Stomach (tissue), 9 donors: ENCODE measurements around the gene BCL2L15. TPM values are rescaled to one million over a fixed set of nuclear protein-coding genes. Genes with fewer than 3 reads are reported as not detected.

ENCODE experiments used
- DNase-seq, 2 donors: peaks; one replicate each; pipeline versions ENCODE4 v3.0.0 to v3.0.0-alpha.2; 2013 to 2019
- H3K27ac ChIP-seq, 5 donors: fragments of 200-600 bp in 4 of 5; sonication (generic) in 4 of 5; one replicate each; pipeline ENCODE4 v1.5.1; 2013 to 2019; ENCODE audit warnings: mild to moderate bottlenecking in 1 of 5, moderate library complexity in 1 of 5
- H3K27me3 ChIP-seq, 3 donors: fragments of 200-600 bp; sonication (generic); one replicate each; pipeline ENCODE4 v1.5.1; 2017 to 2019; ENCODE audit warnings: mixed run types in 1 of 3
- H3K36me3 ChIP-seq, 4 donors: fragments of 200-600 bp; sonication (generic); 1 replicate in 3 of 4; 2 replicates in 1 of 4; pipeline ENCODE4 v1.5.1; 2016 to 2019
- H3K4me1 ChIP-seq, 4 donors: fragments of 200-600 bp; sonication (generic); one replicate each; pipeline ENCODE4 v1.5.1; 2016 to 2019
- H3K4me3 ChIP-seq, 4 donors: fragments of 200-600 bp; sonication (generic) in 3 of 4; one replicate each; pipeline ENCODE4 v1.5.1; 2016 to 2019; ENCODE audit warnings: mild to moderate bottlenecking in 1 of 4
- H3K9me3 ChIP-seq, 4 donors: fragments of 200-600 bp; sonication (generic); one replicate each; pipeline ENCODE4 v1.5.1; 2016 to 2019
- EP300 ChIP-seq: sonication (generic); formaldehyde crosslinking; IDR thresholded peaks from one replicate; pipeline ENCODE4 v1.6.1; 2017; ENCODE audit warnings: antibody characterized with exemption
- POLR2A ChIP-seq, 4 donors: fragments of 450-650 bp; IDR thresholded peaks; one replicate each; pipeline ENCODE4 v1.6.1; 2016; ENCODE audit warnings: antibody characterized with exemption in 4 of 4, control low read depth in 2 of 4, mild to moderate bottlenecking in 1 of 4, moderate library complexity in 1 of 4
- POLR2AphosphoS5 ChIP-seq, 3 donors: sonication (generic); formaldehyde crosslinking; IDR thresholded peaks; one replicate each; pipeline ENCODE4 v1.6.1; 2016; ENCODE audit warnings: antibody characterized with exemption in 3 of 3
- WGBS, 5 donors: extraction: QIAGEN DNeasy Blood & Tissue Kit in 3 of 5; methylation state at CpG; one replicate each; pipeline versions ENCODE4 v1.1.5 to v1.1.7; 2013 to 2018; 5-methylcytosine and 5-hydroxymethylcytosine counted together
- intact Hi-C: fragments of 100-400 bp; cut with DNase I; formaldehyde crosslinking; loops from one replicate; pipeline ENCODE4 v1.15.1; 2023; ENCODE audit warnings: low total_unique reads
- polyA plus RNA-seq, 3 donors: library from polyadenylated mRNA; stranded (reverse); fragments of 200-250 nt; gene quantifications; one replicate each; pipeline ENCODE4 v1.2.3, GENCODE V29; 2013
- total RNA-seq, 5 donors: library from RNA; depleted of rRNA; stranded (reverse); fragments of >200 nt; gene quantifications; one replicate each; pipeline versions ENCODE4 v1.1.0 to v1.2.3, GENCODE V29; 2014 to 2016
- TF ChIP-seq, protein P1 (sequence below), 7 experiments: fragments of 450-650 bp in 4 of 7; fragments of 200-600 bp in 3 of 7; sonication (generic) in 3 of 7; IDR thresholded peaks; one replicate each; pipeline ENCODE4 v1.5.1; 2016 to 2019; ENCODE audit warnings: antibody characterized with exemption in 7 of 7, control low read depth in 2 of 7, mild to moderate bottlenecking in 1 of 7
- donor health status: healthy with polysubstance abuse.
- donor health status: Bipolar disorder and iron deficiency.
- donor health status: healthy.

Gene BCL2L15
- total and polyA plus RNA-seq, 8 donors = 11.3 to 425 (median 35.6) TPM

DNA sequence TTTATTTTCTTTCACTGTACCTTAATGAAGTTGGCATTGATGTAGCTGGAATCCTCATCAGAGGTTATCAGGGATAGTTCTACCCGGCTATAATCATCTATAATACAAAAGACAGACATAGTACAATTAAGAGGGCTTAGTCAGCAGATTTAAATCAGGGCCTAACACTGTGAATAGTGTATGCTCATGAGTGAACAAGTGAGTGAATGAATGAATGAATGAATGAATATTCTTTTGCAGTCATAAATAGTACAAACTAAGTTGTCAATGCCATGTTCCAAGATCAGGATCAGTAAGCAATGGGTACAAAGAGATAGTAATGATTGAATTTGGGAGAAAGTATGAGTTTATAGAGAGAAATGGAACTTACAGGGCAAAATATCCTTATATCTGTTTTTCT, 28.4 kb downstream of the BCL2L15 start:
- no peak for DNase-seq
- Histone ChIP-seq H3K27me3 (no peaks in the 10 kb centered on the region), H3K27ac (no peak overlapping the region), H3K4me1 (peaks cover 0 to 28% (median 0%) of the 10 kb centered on the region in 4 donors), H3K9me3 (no peaks in the 10 kb centered on the region), H3K36me3 (peaks cover 0 to 4% (median 0%) of the 10 kb centered on the region in 4 donors), H3K4me3 (no peak overlapping the region)
- no peak for TF ChIP-seq POLR2A (IDR thresholded peaks at IDR 0.05)
- 67 to 84% (median 78%) methylated on average over 1 of the region's 1 CpG for WGBS, 5 donors
- intact Hi-C loops = no loop called here

DNA sequence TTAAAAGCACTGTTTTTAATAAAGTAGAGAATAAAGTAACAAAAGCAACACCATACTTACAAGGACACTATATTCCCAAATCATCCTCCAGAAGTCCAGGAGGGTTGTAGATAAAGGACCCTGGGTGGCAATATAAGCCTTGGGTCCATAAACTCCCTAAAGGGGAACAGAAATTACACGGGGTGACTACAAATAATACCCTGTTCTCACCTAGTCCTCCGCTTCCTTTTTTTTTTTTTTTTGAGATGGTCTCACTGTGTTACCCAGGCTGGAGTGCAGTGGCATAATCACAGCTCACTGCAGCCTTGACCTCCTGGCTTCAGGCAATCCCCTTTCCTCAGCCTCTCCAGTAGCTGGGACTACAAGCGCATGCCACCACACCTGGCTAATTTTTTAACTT, 29.0 kb downstream of the BCL2L15 start:
- TF ChIP-seq POLR2AphosphoS5 (IDR thresholded peaks at IDR 0.05) = no peak
- TF ChIP-seq EP300 = no peak
- TF ChIP-seq, protein P1, sequence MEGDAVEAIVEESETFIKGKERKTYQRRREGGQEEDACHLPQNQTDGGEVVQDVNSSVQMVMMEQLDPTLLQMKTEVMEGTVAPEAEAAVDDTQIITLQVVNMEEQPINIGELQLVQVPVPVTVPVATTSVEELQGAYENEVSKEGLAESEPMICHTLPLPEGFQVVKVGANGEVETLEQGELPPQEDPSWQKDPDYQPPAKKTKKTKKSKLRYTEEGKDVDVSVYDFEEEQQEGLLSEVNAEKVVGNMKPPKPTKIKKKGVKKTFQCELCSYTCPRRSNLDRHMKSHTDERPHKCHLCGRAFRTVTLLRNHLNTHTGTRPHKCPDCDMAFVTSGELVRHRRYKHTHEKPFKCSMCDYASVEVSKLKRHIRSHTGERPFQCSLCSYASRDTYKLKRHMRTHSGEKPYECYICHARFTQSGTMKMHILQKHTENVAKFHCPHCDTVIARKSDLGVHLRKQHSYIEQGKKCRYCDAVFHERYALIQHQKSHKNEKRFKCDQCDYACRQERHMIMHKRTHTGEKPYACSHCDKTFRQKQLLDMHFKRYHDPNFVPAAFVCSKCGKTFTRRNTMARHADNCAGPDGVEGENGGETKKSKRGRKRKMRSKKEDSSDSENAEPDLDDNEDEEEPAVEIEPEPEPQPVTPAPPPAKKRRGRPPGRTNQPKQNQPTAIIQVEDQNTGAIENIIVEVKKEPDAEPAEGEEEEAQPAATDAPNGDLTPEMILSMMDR (IDR thresholded peaks at IDR 0.05) = no peak
- no peak for TF ChIP-seq POLR2A (IDR thresholded peaks at IDR 0.05)
- H3K27ac ChIP-seq = no peak overlapping the region
- H3K9me3 ChIP-seq = no peaks in the 10 kb centered on the region
- no peak for DNase-seq
- intact Hi-C loops = no loop called here
- H3K4me1 ChIP-seq = peaks cover 0 to 28% (median 0%) of the 10 kb centered on the region in 4 donors
- no peaks in the 10 kb centered on the region for H3K27me3 ChIP-seq
- H3K4me3 ChIP-seq = no peak overlapping the region
- H3K36me3 ChIP-seq = peaks cover 0 to 5% (median 0%) of the 10 kb centered on the region in 4 donors
- 82 to 93% (median 85%) methylated on average over 3 of the region's 3 CpGs for WGBS, 5 donors

DNA sequence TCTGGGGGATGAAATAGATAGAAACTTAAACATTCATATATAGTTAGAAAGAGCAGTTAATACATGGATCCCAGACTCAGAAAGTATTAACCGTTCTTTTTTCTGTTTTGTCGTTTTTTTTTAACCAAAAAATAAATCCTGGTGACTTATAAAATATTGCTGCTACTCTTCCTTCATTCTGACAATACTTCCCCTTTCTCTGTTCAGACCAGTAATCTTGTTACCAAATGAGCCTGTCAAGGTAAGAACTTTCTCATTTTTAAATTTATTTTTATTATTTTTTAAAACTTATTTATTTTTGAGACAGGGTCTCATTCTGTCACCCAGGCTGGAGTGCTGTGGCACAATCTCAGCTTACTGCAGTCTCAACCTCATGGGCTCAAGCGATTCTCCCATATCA, 29.6 kb downstream of the BCL2L15 start:
- no peak overlapping the region for H3K27ac ChIP-seq
- no peaks in the 10 kb centered on the region for H3K27me3 ChIP-seq
- DNase-seq = no peak
- no peaks in the 10 kb centered on the region for H3K9me3 ChIP-seq
- peaks cover 0 to 5% (median 0%) of the 10 kb centered on the region in 4 donors for H3K36me3 ChIP-seq
- WGBS, 5 donors = 75 to 87% (median 81%) methylated on average over 3 of the region's 3 CpGs
- H3K4me1 ChIP-seq = peaks cover 0 to 28% (median 0%) of the 10 kb centered on the region in 4 donors
- intact Hi-C loops = no loop called here
- H3K4me3 ChIP-seq = no peak overlapping the region
- TF ChIP-seq, protein P1 (IDR thresholded peaks at IDR 0.05) = no peak
- TF ChIP-seq EP300 = no peak
- no peak for TF ChIP-seq POLR2AphosphoS5 (IDR thresholded peaks at IDR 0.05)
- TF ChIP-seq POLR2A (IDR thresholded peaks at IDR 0.05) = no peak

DNA sequence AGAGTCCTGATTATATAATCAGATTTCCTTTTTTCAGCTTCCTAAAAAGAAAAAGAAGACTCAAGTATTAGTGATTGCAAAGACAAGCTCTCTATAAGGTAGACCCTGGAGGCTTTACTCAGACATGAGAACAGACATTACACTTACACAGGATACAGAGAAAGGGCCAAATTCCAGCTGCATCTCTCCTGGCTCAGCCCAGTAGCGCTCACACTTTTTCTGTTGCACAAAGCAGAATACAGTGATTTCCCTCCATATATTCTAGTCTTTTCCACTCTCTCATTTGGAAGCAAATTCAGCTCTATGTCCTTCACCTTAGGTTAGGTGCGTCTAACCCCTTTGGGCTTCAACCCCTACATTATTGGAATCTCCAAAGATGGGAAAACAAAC, 31.0 kb downstream of the BCL2L15 start:
- WGBS, 5 donors = 94 to 98% (median 97%) methylated on average over 2 of the region's 2 CpGs
- peaks cover 0 to 26% (median 0%) of the 10 kb centered on the region in 4 donors for H3K4me1 ChIP-seq
- no peak overlapping the region for H3K27ac ChIP-seq
- H3K4me3 ChIP-seq = no peak overlapping the region
- H3K9me3 ChIP-seq = no peaks in the 10 kb centered on the region
- TF ChIP-seq POLR2AphosphoS5 (IDR thresholded peaks at IDR 0.05) (no peak), EP300 (no peak), POLR2A (IDR thresholded peaks at IDR 0.05) (no peak)
- TF ChIP-seq, protein P1 (IDR thresholded peaks at IDR 0.05) = no peak
- DNase-seq = no peak
- intact Hi-C loops = no loop called here
- H3K36me3 ChIP-seq = peaks cover 0 to 8% (median 0%) of the 10 kb centered on the region in 4 donors
- no peaks in the 10 kb centered on the region for H3K27me3 ChIP-seq

DNA sequence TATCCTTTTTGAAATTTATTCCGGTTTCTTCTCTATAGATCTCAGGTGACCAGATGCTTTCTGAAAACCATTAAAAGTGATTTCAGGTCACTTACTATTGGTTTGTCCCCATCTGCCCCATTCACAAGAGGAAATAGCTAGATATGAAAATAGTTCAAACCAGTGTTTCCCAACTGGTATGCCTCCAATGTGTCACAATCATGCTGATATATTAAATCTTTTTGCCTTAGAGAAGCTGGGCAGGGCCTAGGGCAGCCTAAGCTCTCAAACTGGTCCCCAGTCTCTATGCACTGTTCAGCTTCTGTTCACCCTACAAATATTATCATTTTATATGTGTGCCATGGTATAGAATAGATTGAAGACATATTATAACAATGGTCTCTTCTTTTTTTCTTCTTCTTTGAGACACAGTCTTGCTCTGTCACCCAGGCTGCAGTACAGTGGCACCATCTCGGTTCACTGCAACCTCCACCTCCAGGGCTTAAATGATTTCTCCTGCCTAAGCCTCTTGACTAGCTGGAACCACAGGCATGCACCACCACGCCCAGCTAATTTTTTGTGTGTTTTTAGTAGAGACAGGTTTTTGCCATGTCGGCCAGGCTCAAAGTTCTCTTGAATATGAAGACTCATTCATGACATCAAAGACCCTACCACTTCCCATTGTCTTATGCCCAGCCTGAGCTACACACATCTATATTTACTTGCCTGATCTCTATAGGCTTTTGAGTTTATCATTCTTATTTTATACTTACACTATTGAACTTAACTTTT, 31.6 kb downstream of the BCL2L15 start:
- Histone ChIP-seq H3K4me3 (no peak overlapping the region), H3K27me3 (no peaks in the 10 kb centered on the region), H3K27ac (no peak overlapping the region), H3K4me1 (peaks cover 0 to 20% (median 0%) of the 10 kb centered on the region in 4 donors), H3K9me3 (no peaks in the 10 kb centered on the region), H3K36me3 (peaks cover 0 to 8% (median 0%) of the 10 kb centered on the region in 4 donors)
- no peak for DNase-seq
- WGBS, 5 donors = 84 to 94% (median 85%) methylated on average over 4 of the region's 4 CpGs
- no peak for TF ChIP-seq EP300
- no peak for TF ChIP-seq POLR2A (IDR thresholded peaks at IDR 0.05)
- TF ChIP-seq POLR2AphosphoS5 (IDR thresholded peaks at IDR 0.05) = no peak
- TF ChIP-seq, protein P1 (IDR thresholded peaks at IDR 0.05) = no peak
- intact Hi-C loops = no loop called here
